Measurements from ENCODE around the gene CPEB2.

The CPEB2 gene

GRCh38 chr4:15001869-15002658 is at the start of gene CPEB2:
CPEB2 (plus strand) TSS chr4:15002481; CDS start chr4:15002674, 193 bp downstream.
- peak; percentile 89 to 91 for DNase-seq

DNA sequence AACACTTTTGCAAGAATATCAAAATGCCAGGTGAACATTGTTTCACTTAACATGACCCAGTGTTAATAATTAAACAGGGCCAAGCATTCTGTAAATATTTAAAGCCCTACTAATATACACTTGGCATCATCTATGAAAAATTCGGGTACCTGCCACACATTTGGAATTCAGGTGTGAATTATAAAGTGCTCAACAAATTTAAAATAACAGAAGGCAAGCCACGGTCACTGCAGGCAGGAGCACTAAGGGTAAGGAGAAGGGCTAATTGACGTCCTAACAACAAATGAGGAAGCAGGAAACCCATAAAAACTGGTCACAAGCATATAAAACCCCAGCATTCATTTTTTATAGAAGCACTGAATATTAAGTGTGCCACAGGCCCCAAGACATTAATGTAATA is 43.8 kb upstream of the CPEB2 start:
- DNase-seq = no peak

DNA sequence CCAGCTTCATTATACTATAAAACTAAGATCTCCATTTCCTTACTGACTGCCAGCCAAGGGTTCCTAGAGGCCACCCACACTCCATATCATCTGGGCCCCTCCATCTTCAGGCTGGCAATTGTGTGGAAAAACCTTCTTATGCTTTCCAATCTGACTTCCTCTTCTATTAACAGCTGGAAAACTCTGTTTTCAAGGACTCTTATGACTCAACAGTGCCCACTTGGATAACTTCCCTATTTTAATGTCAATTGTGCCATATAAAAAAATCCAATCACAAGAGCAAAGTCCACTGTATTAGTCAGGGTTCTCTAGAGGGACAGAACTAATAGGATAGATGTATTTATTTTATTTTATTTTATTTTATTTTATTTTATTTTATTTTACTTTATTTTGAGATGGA is 41.0 kb upstream of the CPEB2 start:
- DNase-seq = no peak

DNA sequence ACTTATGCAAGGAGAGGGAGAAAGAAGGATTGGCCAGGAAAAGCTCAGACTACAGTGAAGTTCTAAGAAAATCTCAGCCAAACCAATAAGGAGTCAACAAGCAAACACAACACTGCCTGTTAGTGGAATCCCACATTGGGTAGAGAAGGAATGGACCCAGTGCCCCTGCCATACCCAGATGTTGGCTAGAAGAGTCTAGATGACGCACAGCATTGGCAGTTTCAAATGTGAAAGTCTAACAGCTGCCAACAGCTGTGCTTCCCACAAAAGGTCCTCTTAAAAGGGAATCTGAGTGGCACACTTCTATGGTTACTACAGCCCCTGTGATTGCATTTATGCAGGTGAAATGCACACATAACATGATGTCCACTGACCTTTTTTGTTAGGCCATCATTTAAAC is 37.2 kb upstream of the CPEB2 start:
- no peak for DNase-seq

DNA sequence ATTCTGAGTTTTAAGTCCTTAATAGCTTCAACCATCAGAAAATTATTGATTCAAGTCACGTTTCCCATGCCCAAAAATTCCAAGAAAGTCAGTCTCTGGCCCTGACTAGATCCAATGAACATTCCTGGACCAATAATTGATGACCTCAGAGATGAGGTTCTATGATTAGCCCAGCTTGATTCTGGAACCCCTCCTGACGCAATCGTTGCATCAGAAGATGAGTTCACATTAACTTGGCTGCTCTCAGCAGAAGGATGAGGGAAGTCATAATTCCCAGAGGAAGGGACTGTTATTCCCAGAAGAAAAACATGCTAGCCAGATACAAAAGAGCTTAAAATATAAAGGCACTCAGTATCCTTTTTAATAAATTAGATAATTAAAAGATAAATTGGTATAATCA is 34.3 kb upstream of the CPEB2 start:
- no peak for DNase-seq

- DNase-seq = no peak
These were observed 24.5 kb upstream of the CPEB2 start for GRCh38 chr4:14977830-14978229.

GRCh38 chr4:14984448-14984847 is 17.8 kb upstream of the CPEB2 start:
- no peak for DNase-seq

DNA sequence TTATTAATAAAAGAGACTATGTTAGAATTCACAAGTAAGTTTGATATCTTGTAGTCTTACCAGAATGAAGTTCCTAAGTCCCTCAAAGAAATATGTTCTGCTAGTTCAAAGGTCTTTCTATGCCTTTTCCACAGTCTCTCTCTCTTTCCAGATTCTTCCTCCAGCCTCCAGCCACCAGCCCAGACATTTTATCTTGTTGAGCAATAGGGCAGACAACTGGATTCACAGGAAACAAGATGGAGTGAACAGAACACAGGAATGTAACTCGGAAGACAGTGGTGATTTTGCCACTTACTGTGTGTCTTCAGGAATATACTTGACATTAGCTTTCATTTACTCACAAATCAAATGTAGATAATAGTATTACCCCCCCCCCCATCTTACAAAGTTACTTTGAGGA is 17.1 kb upstream of the CPEB2 start:
- no peak for DNase-seq

- DNase-seq = no peak
These were observed 16.4 kb upstream of the CPEB2 start for GRCh38 chr4:14985843-14986242.

DNA sequence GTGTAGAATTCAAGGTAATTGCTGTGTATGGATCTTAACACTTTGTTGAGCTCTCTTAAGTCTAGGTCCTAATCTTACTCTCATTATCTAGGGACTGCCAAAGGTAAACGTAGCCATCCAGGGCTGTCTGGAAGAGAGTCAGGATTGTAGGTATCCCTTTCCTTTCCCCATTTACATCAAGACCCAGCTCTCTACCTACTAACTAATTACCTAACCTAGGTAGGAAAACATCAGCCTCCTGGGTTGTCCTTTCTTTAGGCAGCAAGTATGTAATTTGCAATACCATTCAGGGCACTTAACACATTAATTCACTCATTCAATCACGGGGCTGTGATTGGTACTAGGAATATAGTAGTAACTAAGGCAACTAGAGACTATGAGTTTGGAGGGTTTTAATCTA is 15.2 kb upstream of the CPEB2 start:
- no peak for DNase-seq

DNA sequence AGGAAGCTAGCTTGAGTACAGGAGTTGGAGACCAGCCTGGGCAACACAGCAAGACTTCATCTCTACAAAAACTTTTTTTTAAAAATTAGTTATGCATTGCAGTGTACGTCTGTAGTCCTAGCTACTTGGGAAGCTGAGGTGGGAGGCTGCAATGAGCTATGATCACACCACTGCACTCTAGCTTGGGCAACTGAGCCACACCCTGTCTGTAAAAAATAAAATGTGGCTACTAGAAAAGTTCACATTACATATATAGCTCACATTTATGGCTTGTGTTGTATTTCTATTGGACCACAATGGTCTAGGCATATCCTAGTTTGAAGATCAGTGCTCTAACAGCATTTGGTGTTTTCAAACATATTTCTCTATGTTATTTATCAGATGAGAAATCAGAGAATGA is 11.8 kb upstream of the CPEB2 start:
- no peak for DNase-seq

- DNase-seq = no peak
These were observed 8.0 kb upstream of the CPEB2 start for GRCh38 chr4:14994242-14994641.

DNA sequence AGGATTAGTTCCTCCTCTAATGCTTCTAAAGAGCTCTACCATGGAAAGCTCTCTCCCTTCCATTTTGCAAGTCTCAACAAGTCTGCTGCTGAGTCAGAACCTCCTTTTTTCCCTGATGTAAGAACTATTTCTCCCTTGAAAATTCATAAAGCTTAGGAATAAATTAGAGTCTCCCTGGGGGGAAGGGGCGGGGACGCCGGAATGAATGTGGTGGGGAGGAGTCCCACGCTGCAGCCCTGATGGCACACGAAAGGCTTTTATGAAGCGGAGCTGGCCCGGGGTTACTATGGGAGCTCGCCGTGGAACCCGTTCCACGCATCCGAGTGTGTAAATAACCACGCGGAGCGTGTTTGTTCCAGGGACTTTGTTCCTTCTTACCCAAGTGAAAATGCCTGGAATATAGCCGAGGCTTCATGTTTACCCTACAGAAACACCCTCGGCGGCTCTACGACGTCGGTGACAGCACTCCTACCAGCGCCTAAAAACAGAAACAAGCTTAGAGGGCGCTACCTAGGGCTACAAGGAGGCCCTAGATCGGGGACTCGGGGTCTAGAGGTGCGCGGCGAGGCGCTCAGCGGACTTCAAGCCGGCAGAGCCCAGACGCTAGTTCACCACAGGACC is 923 bp upstream of the CPEB2 start:
- peak; percentile 52 to 67 for DNase-seq

- DNase-seq = peak; percentile 74 to 81
These were observed 549 bp downstream of the CPEB2 start for GRCh38 chr4:15002659-15003400.

DNA sequence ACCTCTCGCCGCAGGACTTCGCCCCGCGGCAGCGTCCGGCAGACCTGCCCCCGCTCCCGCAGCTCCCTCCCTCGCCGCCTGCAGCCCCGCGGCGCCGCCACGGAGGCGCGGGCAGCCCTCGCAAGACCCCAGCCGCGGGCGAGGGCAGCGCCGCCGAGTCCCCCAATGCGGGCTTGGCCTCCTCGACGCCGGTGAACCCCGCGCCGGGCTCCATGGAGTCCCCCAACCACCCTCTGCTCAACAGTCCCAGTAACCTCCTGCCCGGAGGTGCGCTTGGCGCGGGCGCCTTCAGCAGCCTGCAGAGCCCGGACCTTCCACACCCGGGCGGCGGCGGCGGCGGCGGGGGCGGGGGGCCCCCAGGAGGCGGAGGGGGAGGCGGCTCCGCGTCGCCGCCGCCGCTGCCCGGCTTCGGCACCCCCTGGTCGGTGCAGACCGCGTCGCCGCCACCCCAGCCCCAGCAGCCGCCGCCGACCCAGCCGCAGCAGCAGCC is 1.2 kb downstream of the CPEB2 start:
- peak; percentile 54 to 62 for DNase-seq

DNA sequence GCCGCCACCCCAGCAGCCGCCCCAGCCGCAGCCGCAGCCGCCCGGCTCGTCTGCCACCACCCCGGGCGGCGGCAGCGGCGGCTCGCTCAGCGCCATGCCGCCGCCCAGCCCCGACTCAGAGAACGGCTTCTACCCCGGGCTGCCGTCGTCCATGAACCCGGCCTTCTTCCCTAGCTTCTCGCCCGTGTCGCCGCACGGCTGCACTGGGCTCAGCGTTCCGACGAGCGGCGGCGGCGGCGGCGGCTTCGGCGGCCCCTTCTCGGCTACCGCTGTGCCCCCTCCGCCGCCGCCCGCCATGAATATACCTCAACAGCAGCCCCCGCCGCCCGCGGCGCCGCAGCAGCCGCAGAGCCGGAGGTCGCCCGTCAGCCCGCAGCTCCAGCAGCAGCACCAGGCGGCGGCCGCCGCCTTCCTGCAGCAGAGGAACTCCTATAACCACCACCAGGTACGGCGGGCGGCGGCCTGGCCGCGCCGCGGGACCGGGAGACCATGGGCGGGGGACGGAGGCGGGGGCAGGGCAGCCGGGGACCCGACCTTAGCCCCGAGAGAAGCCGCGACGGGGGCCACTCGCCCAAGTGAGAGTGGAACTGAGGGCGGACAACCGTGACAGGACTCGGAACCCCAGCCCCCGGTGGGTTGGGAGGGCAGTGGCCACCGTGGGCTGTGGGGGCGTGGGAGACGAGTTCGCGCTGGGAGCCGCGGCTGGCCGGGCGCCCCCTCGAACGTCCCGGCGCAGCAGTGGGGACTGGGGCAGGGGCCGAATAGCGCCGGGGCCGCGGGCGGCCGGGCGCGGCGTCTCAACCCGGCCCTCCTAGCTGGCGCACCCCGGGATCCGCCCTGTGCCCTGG is 1.8 kb downstream of the CPEB2 start:
- peak; percentile 43 to 46 for DNase-seq

GRCh38 chr4:15004739-15005301 is 2.5 kb downstream of the CPEB2 start:
- peak; percentile 49 to 61 for DNase-seq

DNA sequence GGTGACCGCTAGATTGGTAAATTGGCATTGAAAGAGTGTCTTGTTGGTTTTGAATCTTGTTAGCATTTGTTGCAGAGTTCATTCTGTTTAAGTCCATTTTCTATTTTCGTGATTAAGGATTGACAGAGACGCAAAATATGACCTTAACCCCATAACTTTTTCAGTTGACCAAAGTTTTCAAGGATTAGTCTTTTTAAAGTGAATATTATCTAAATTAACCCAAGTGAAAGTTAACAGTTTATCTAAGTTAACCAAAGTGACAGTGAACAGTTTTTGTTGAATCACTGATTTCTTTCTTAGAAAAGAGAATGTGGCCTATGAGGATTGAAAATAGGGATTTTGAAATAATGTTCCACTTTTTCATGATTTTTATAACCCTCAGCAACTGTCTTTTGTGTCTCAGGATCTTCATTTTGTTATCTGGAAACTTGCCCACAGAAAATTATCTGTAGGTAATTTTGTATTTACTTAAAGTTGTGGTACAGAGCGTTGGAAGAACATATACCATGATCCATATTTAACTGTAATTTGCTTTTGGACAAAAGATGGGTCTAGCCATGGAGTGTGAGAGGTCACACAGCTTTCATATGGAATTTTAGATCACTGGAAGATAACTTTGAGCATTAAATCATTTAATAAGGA is 3.3 kb downstream of the CPEB2 start:
- DNase-seq = no peak

DNA sequence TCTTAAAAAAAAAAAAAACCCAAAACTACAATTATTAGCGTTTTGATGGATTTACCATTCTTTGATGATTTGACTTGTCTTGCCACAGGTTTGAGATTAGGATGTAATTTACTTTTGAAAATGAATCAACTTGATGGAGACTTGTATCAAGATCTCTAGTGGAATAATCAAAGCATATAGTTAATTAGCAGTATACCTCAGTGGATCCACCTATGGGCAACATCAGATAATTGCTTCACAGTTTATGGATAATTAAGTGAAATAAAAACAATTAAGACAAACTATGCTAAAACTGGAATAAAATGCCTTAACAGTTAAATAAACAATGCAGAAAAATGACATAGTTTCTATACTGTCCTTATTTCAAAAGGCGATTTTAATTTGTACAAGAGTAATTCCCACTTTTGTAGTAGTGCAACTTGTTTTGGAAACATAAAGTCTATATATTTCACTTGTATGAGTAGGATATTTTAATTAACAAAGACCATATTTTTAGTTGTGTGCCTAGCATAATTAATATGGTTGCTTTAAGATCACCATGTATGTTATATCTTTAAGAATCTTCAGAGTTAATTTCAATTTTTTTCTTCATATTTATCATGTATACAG is 4.2 kb downstream of the CPEB2 start:
- DNase-seq = no peak

GRCh38 chr4:15007201-15007600 is 4.9 kb downstream of the CPEB2 start:
- DNase-seq = no peak

DNA sequence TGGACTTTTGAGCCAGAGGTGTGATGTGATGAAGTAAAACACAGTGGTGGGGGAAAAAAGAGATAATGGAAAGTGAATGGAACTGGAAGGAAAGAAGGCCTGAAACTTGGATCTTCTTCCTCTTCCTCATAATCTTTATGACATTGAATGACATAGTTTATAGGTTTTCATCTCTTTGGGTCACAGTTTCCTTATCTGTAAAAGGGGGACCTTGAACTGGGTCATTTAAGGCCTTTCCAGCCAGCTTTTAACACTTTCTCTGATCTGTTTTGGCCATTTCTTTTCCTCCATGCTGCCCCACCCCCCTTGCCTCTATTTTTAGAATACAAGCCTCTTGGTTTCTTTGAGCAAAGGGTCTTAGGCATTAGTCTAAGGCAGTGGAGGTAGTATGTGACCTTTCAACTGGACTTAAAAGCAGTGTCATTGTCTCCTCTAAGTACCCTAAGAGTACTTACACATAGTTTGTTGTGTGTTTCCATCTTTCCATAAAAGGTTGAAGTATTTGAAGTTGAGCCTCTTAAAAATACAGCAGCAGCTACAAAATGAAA is 7.8 kb downstream of the CPEB2 start:
- DNase-seq = no peak

Data from activated CD4-positive, alpha-beta T cell treated with anti-CD3 and anti-CD28 coated beads, Interleukin-2, amount 50 U/mL, for 48 hours (primary cell).